Aorta (tissue), 5 donors: ENCODE measurements around the gene MICAL3. TPM values are rescaled to one million over a fixed set of nuclear protein-coding genes. Genes with fewer than 3 reads are reported as not detected.
"Not testable (repeated sequence)": the region's sequence is repeated elsewhere in the genome, so short reads cannot be mapped to it uniquely, and the experiment has no call there.

Experiments
- ATAC-seq: fragments of 200-7000 bp; cut with Tn5 transposase; one replicate; pipeline ENCODE4 v1.9.1; 2022; ENCODE audit warnings: moderate library complexity; ENCODE audit not compliant: low FRiP score
- DNase-seq, 2 donors: peaks; one replicate each; pipeline ENCODE4 v3.0.0-alpha.2; 2020
- H3K27ac ChIP-seq, 2 donors: one replicate each; pipeline ENCODE4 v1.5.1; 2013; ENCODE audit warnings: low read length in 2 of 2, mild to moderate bottlenecking in 2 of 2, moderate library complexity in 2 of 2, control low read depth in 1 of 2, inconsistent platforms in 1 of 2, low read depth in 1 of 2
- H3K27me3 ChIP-seq, 2 donors: one replicate each; pipeline ENCODE4 v1.6.1; 2013; ENCODE audit warnings: control low read depth in 1 of 2, low read length in 1 of 2, mild to moderate bottlenecking in 1 of 2, moderate library complexity in 1 of 2; ENCODE audit not compliant: insufficient read depth in 2 of 2, control insufficient read depth in 1 of 2
- H3K36me3 ChIP-seq, 2 donors: one replicate each; pipeline ENCODE4 v1.6.1; 2013; ENCODE audit warnings: control low read depth in 1 of 2, low read length in 1 of 2, mild to moderate bottlenecking in 1 of 2; ENCODE audit not compliant: insufficient read depth in 2 of 2, control insufficient read depth in 1 of 2
- H3K4me1 ChIP-seq, 2 donors: one replicate each; pipeline ENCODE4 v1.6.1; 2013; ENCODE audit warnings: low read length in 2 of 2, control low read depth in 1 of 2, mild to moderate bottlenecking in 1 of 2, moderate library complexity in 1 of 2; ENCODE audit not compliant: insufficient read depth in 2 of 2, control insufficient read depth in 1 of 2
- H3K4me3 ChIP-seq, 2 donors: one replicate each; pipeline ENCODE4 v1.5.1; 2013; ENCODE audit warnings: low read length in 2 of 2, control low read depth in 1 of 2, mild to moderate bottlenecking in 1 of 2
- H3K9me3 ChIP-seq: one replicate; pipeline ENCODE4 v1.6.1; 2013; ENCODE audit warnings: mild to moderate bottlenecking, low read length; ENCODE audit not compliant: control insufficient read depth
- WGBS, 2 donors: extraction: QIAGEN DNeasy Blood & Tissue Kit; methylation state at CpG; one replicate each; pipeline ENCODE4 v1.1.7; 2013; 5-methylcytosine and 5-hydroxymethylcytosine counted together
- intact Hi-C, 2 donors: fragments of 100-400 bp; cut with DNase I; formaldehyde crosslinking; loops; one replicate each; pipeline versions ENCODE4 v1.14.2 to v1.15.0; 2022
- polyA plus RNA-seq, 2 donors: library from polyadenylated mRNA; stranded (reverse); fragments of 200-250 nt; gene quantifications; one replicate each; pipeline ENCODE4 v1.2.3, GENCODE V29; 2013
- total RNA-seq, 2 donors: library from RNA; stranded (reverse); fragmentation: NEBNext Ultra II Directional; extraction: Animal tissue kit (Norgen Biotek cat#: 25700); gene quantifications; one replicate each; pipeline ENCODE4 v1.2.1, GENCODE V29; 2021
- donor health status: healthy with polysubstance abuse.
- donor health status: Bipolar disorder and iron deficiency.
- donor health status: DM: no; HTN: no; CAD: no.
- donor health status: DM: no; HTN: no; CAD: no.
- donor health status: DM: yes; HTN: yes; CAD: no.

Gene MICAL3
- total and polyA plus RNA-seq, 4 donors, result 3.9 to 123 (median 64.3) TPM

- no peaks in the 10 kb centered on the region for H3K9me3 ChIP-seq
- H3K4me3 ChIP-seq, result no peak overlapping the region
- no peaks in the 10 kb centered on the region for H3K27me3 ChIP-seq
- DNase-seq (no peak), ATAC-seq (peak; percentile 80)
- no peaks in the 10 kb centered on the region for H3K36me3 ChIP-seq
- intact Hi-C loops, result no loop called here
- H3K4me1 ChIP-seq, result no peaks in the 10 kb centered on the region
- peak overlapping the region in 1 of 2 donors; percentile 56 for H3K27ac ChIP-seq
- WGBS, 2 donors, result 40 to 42% methylated on average over 11 of the region's 11 CpGs
Observed at GRCh38 chr22:18044548-18045271, 20.3 kb upstream of the MICAL3 start.

GRCh38 chr22:18042685-18043084 is 18.3 kb upstream of the MICAL3 start:
- WGBS, 2 donors, result 82 to 88% methylated on average over 6 of the region's 6 CpGs
- no peak overlapping the region for H3K27ac ChIP-seq

GRCh38 chr22:18040898-18041297 is 16.5 kb upstream of the MICAL3 start:
- DNase-seq, H3K27me3 ChIP-seq, H3K9me3 ChIP-seq, H3K36me3 ChIP-seq, intact Hi-C loops, H3K4me3 ChIP-seq, ATAC-seq, H3K4me1 ChIP-seq, H3K27ac ChIP-seq: not testable (repeated sequence)
- 96 to 98% methylated on average over 6 of the region's 6 CpGs for WGBS, 2 donors

More at GRCh38 chr22:18042685-18043084, 18.3 kb upstream of the MICAL3 start:
- Histone ChIP-seq H3K4me1 (no peaks in the 10 kb centered on the region), H3K9me3 (no peaks in the 10 kb centered on the region), H3K27me3 (no peaks in the 10 kb centered on the region), H3K4me3 (no peak overlapping the region), H3K36me3 (no peaks in the 10 kb centered on the region)
- intact Hi-C loops, result no loop called here
- DNase-seq, result no peak
- ATAC-seq, result no peak

- Histone ChIP-seq H3K9me3 (no peaks in the 10 kb centered on the region), H3K4me1 (no peaks in the 10 kb centered on the region), H3K27me3 (no peaks in the 10 kb centered on the region), H3K36me3 (no peaks in the 10 kb centered on the region), H3K4me3 (no peak overlapping the region), H3K27ac (no peak overlapping the region)
- no peak for DNase-seq
- WGBS, 2 donors, result 70 to 80% methylated on average over 9 of the region's 9 CpGs
- intact Hi-C loops, result no loop called here
- no peak for ATAC-seq
Observed at GRCh38 chr22:18035751-18036150, 11.4 kb upstream of the MICAL3 start.

GRCh38 chr22:18034076-18034475 is 9.7 kb upstream of the MICAL3 start:
- H3K27me3 ChIP-seq, result no peaks in the 10 kb centered on the region
- intact Hi-C loops, result loop anchor here in 1 of 2 donors (5.0 kb wide), 2 partner anchors 33 to 122 kb away; no protein-coding TSS in a partner anchor
- no peaks in the 10 kb centered on the region for H3K36me3 ChIP-seq
- no peak overlapping the region for H3K4me3 ChIP-seq
- no peaks in the 10 kb centered on the region for H3K9me3 ChIP-seq
- no peaks in the 10 kb centered on the region for H3K4me1 ChIP-seq
- ATAC-seq (no peak), DNase-seq (no peak)
- 95 to 96% methylated on average over 3 of the region's 3 CpGs for WGBS, 2 donors
- peak overlapping the region; percentile 20 to 54 for H3K27ac ChIP-seq

- Histone ChIP-seq H3K27me3 (no peaks in the 10 kb centered on the region), H3K9me3 (no peaks in the 10 kb centered on the region), H3K27ac (peak overlapping the region in 1 of 2 donors; percentile 78), H3K4me3 (no peak overlapping the region), H3K36me3 (no peaks in the 10 kb centered on the region), H3K4me1 (no peaks in the 10 kb centered on the region)
- WGBS, 2 donors, result 60 to 66% methylated on average over 6 of the region's 6 CpGs
- no peak for DNase-seq
- intact Hi-C loops, result loop anchor here in 1 of 2 donors (5.0 kb wide), 2 partner anchors 34 to 121 kb away; no protein-coding TSS in a partner anchor
- ATAC-seq, result peak; percentile 48
Observed at GRCh38 chr22:18033204-18033998, 9.0 kb upstream of the MICAL3 start.

GRCh38 chr22:18032455-18033101 is 8.2 kb upstream of the MICAL3 start:
- Histone ChIP-seq H3K36me3 (no peaks in the 10 kb centered on the region), H3K4me1 (no peaks in the 10 kb centered on the region), H3K27me3 (no peaks in the 10 kb centered on the region), H3K9me3 (no peaks in the 10 kb centered on the region), H3K4me3 (no peak overlapping the region), H3K27ac (no peak overlapping the region)
- WGBS, 2 donors, result 90 to 91% methylated on average over 6 of the region's 6 CpGs
- intact Hi-C loops, result loop anchor here in 1 of 2 donors (5.0 kb wide), 2 partner anchors 35 to 120 kb away; no protein-coding TSS in a partner anchor
- ATAC-seq (no peak), DNase-seq (no peak)

- intact Hi-C loops, result loop anchor here in 1 of 2 donors (5.0 kb wide), 2 partner anchors 35 to 120 kb away; no protein-coding TSS in a partner anchor
- 72 to 74% methylated on average over 10 of the region's 10 CpGs for WGBS, 2 donors
- Histone ChIP-seq H3K27me3 (no peaks in the 10 kb centered on the region), H3K4me3 (no peak overlapping the region), H3K4me1 (no peaks in the 10 kb centered on the region), H3K36me3 (no peaks in the 10 kb centered on the region), H3K27ac (no peak overlapping the region), H3K9me3 (no peaks in the 10 kb centered on the region)
- DNase-seq (peak; percentile 76 to 86), ATAC-seq (peak; percentile 6)
Observed at GRCh38 chr22:18031695-18032454, 7.5 kb upstream of the MICAL3 start.
